Measurements from ENCODE around the gene ITLN2. TPM values are rescaled to one million over a fixed set of nuclear protein-coding genes. Genes with fewer than 3 reads are reported as not detected.

ITLN2 gene
- total RNA-seq, 1 experiment from 2014 or later = 2.4 TPM

GRCh38 chr1:160950657-160951056 is 4.0 kb downstream of the ITLN2 start:
- H2AK5ac ChIP-seq (ENCODE audit: insufficient read length, low read length) = no peak overlapping the region
- no peak overlapping the region for H3T11ph ChIP-seq (ENCODE audit: low read length)
- H4K20me1 ChIP-seq (ENCODE audit: control insufficient read depth, insufficient read depth, insufficient read length) = no peaks in the 10 kb centered on the region
- no peak overlapping the region for H2BK12ac ChIP-seq (ENCODE audit: insufficient read length, low read depth, low read length)
- H3K23me2 ChIP-seq (ENCODE audit: insufficient read length, low read depth, low read length, poor library complexity, severe bottlenecking) = no peaks in the 10 kb centered on the region
- no peak overlapping the region for H4K91ac ChIP-seq (ENCODE audit: insufficient read length, low read depth, low read length)
- no peak overlapping the region for H4K8ac ChIP-seq (replicated peaks; ENCODE audit: insufficient read length, low read depth, low read length)
- H3K27ac ChIP-seq (ENCODE audit: insufficient read length, low read depth, low read length) = no peak overlapping the region
- H3K4me2 ChIP-seq (ENCODE audit: insufficient read depth, insufficient read length, low read length) = no peak overlapping the region
- H2AFZ ChIP-seq (ENCODE audit: low read length) = no peak overlapping the region
- no peak overlapping the region for H3K23ac ChIP-seq (ENCODE audit: insufficient read length, low read depth, low read length)
- H3K4ac ChIP-seq (ENCODE audit: low read depth, low read length) = no peak overlapping the region
- no peaks in the 10 kb centered on the region for H3K79me1 ChIP-seq (ENCODE audit: insufficient read depth, low read depth, low read length, poor library complexity, severe bottlenecking)
- DNase-seq = no peak
- no peak overlapping the region for H3K18ac ChIP-seq (ENCODE audit: insufficient read length, low read depth, low read length)
- Mint-ChIP-seq H3K4me1 (peaks cover 33 to 55% of the 10 kb centered on the region in 2 experiments), H3K36me3 (ENCODE audit: insufficient read depth in 1 of 3, low read depth in 3 of 3) (peaks cover 0 to 5% (median 5%) of the 10 kb centered on the region in 3 experiments; a peak in 1 of 7 replicates), H3K27me3 (ENCODE audit: low read depth) (no peaks in the 10 kb centered on the region), H3K9me3 (peaks cover 0 to 5% of the 10 kb centered on the region in 2 experiments; a peak in 3 of 5 replicates), H3K4me3 (no peak overlapping the region), H3K27ac (no peak overlapping the region)
- no peak overlapping the region for H3K56ac ChIP-seq (ENCODE audit: insufficient read length, low read depth, low read length)
- no peak overlapping the region for H2BK5ac ChIP-seq (ENCODE audit: insufficient read length, low read length)
- H2BK120ac ChIP-seq (ENCODE audit: low read depth, low read length, poor library complexity, severe bottlenecking) = no peak overlapping the region
- H4K5ac ChIP-seq (ENCODE audit: insufficient read length, low read depth, low read length) = no peak overlapping the region
- no peak overlapping the region for H2BK15ac ChIP-seq (ENCODE audit: low read depth, low read length)
- no peak for TF ChIP-seq CTCF (conservative IDR thresholded peaks at IDR 0.05)
- no peak overlapping the region for H3K9ac ChIP-seq (ENCODE audit: extremely low read depth, insufficient read length, low read length)
- no peak overlapping the region for H3K14ac ChIP-seq (ENCODE audit: insufficient read depth, low read length)
- no peaks in the 10 kb centered on the region for H3K27me3 ChIP-seq (ENCODE audit: insufficient read depth, low read length)
- no CpG with 5 or more reads among the region's 3 CpGs for WGBS (ENCODE audit: extremely low coverage, insufficient read length, low lambda C conversion rate)
- H3K4me1 ChIP-seq (ENCODE audit: insufficient read depth, low read length) = peaks cover 2% of the 10 kb centered on the region; the same call in 1 of the 2 replicates
- no peak overlapping the region for H2BK20ac ChIP-seq (ENCODE audit: low read depth, low read length, poor library complexity, severe bottlenecking)
- no peaks in the 10 kb centered on the region for H3K79me2 ChIP-seq (ENCODE audit: insufficient read depth, low read length)
- no peaks in the 10 kb centered on the region for H3K9me3 ChIP-seq (ENCODE audit: control insufficient read depth, low read depth, low read length)
